Heart left ventricle (tissue), 16 donors: ENCODE measurements around the gene MS4A10. TPM values are rescaled to one million over a fixed set of nuclear protein-coding genes. Genes with fewer than 3 reads are reported as not detected.

Experiments used
- ATAC-seq, 4 donors: fragments of 200-7000 bp; cut with Tn5 transposase; one replicate each; pipeline ENCODE4 v1.9.1; 2020 to 2022; ENCODE audit warnings: moderate library complexity in 4 of 4, mild to moderate bottlenecking in 3 of 4, moderate number of reproducible peaks in 1 of 4
- DNase-seq, 5 donors: peaks; one replicate each; pipeline ENCODE4 v3.0.0-alpha.2; 2020
- H3K27ac ChIP-seq, 12 donors: fragments of 200-600 bp; sonication (generic) in 4 of 12; one replicate each; pipeline versions ENCODE4 v1.5.0 to v1.8.0; 2016 to 2022; ENCODE audit warnings: mild to moderate bottlenecking in 2 of 12
- H3K27me3 ChIP-seq, 9 donors: fragments of 200-600 bp; sonication (generic) in 2 of 9; one replicate each; pipeline versions ENCODE4 v1.5.1 to v1.8.0; 2016 to 2022; ENCODE audit warnings: mild to moderate bottlenecking in 3 of 9
- H3K36me3 ChIP-seq, 9 donors: fragments of 200-600 bp; sonication (generic) in 2 of 9; one replicate each; pipeline versions ENCODE4 v1.5.0 to v1.8.0; 2018 to 2022; ENCODE audit warnings: mild to moderate bottlenecking in 2 of 9
- H3K4me1 ChIP-seq, 12 donors: fragments of 200-600 bp; sonication (generic) in 4 of 12; one replicate each; pipeline versions ENCODE4 v1.5.0 to v1.8.0; 2016 to 2022; ENCODE audit warnings: mild to moderate bottlenecking in 3 of 12
- H3K4me3 ChIP-seq, 12 donors: fragments of 200-600 bp; sonication (generic) in 4 of 12; one replicate each; pipeline versions ENCODE4 v1.5.0 to v1.8.0; 2017 to 2022; ENCODE audit warnings: mild to moderate bottlenecking in 9 of 12, moderate library complexity in 4 of 12
- H3K9me3 ChIP-seq, 12 donors: fragments of 200-600 bp; sonication (generic) in 4 of 12; one replicate each; pipeline versions ENCODE4 v1.5.0 to v1.8.0; 2016 to 2022; ENCODE audit warnings: mild to moderate bottlenecking in 1 of 12
- POLR2A ChIP-seq, 2 donors: fragments of 450-650 bp; IDR thresholded peaks; one replicate each; pipeline ENCODE4 v1.6.1; 2017; ENCODE audit warnings: antibody characterized with exemption in 2 of 2, mild to moderate bottlenecking in 2 of 2, moderate library complexity in 2 of 2
- WGBS, 4 donors: extraction: QIAGEN DNeasy Blood & Tissue Kit in 2 of 4; methylation state at CpG; one replicate each; pipeline versions ENCODE4 v1.1.5 to v1.1.7; 2013 to 2018; 5-methylcytosine and 5-hydroxymethylcytosine counted together
- intact Hi-C, 10 donors: fragments of 100-400 bp; cut with DNase I; formaldehyde crosslinking; loops; one replicate each; pipeline versions ENCODE4 v1.11.1 to v1.14.2; 2022
- polyA plus RNA-seq, 2 donors: library from polyadenylated mRNA; stranded (reverse); fragments of 200-250 nt; gene quantifications; one replicate each; pipeline ENCODE4 v1.2.3, GENCODE V29; 2013
- total RNA-seq, 9 donors: library from RNA; depleted of rRNA in 2 of 9; stranded (reverse); fragments of >200 nt in 2 of 9; fragmentation: NEBNext Ultra II Directional in 3 of 9; extraction: Animal tissue kit (Norgen Biotek cat#: 25700) in 3 of 9; gene quantifications; one replicate each; pipeline versions ENCODE4 v1.1.0 to v1.2.4, GENCODE V29; 2016 to 2023
- TF ChIP-seq, protein P1 (sequence below), 12 donors: fragments of 200-600 bp; sonication (generic) in 4 of 12; IDR thresholded peaks; one replicate each; pipeline versions ENCODE4 v1.5.0 to v1.8.0; 2018 to 2022; ENCODE audit warnings: antibody characterized with exemption in 12 of 12, mild to moderate bottlenecking in 5 of 12
- donor health status: ischemic (EF 13 %, LVEDD 7.1; RV severe dilation, severe dysfunction).
- donor health status: healthy with polysubstance abuse.
- donor health status: DM: no; HTN: yes; CAD: no.
- donor health status: DM: no; HTN: no; CAD: no.
- donor health status: ischemic (EF 25% LVEDD 6.9; RV normal size, moderate dysfunction).
- donor health status: ischemic (EF 25% LVEDD 5.7; RV mildly dilated, moderate dysfunction).
- donor health status: healthy.
- donor health status: DM: yes; HTN: yes; CAD: no.
- donor health status: ischemic (EF 35%, LVEDD 5.7; RV mildly dilated, moderate dysfunction).
- donor health status: nonischemic (EF 11% LVEDD 7.7; RV severe dilation, severe dysfunction).
- donor health status: DM: yes; HTN: yes; CAD: no.
- donor health status: PGD.
- donor health status: ischemic (EF 29% LVEDD 5.4; RV normal size, mild dysfunction).
- donor health status: nonischemic (EF 23%, LVEDD 6.1; RV moderate dilation, normal function).

Gene MS4A10
- total and polyA plus RNA-seq, 11 donors = not detected

DNA sequence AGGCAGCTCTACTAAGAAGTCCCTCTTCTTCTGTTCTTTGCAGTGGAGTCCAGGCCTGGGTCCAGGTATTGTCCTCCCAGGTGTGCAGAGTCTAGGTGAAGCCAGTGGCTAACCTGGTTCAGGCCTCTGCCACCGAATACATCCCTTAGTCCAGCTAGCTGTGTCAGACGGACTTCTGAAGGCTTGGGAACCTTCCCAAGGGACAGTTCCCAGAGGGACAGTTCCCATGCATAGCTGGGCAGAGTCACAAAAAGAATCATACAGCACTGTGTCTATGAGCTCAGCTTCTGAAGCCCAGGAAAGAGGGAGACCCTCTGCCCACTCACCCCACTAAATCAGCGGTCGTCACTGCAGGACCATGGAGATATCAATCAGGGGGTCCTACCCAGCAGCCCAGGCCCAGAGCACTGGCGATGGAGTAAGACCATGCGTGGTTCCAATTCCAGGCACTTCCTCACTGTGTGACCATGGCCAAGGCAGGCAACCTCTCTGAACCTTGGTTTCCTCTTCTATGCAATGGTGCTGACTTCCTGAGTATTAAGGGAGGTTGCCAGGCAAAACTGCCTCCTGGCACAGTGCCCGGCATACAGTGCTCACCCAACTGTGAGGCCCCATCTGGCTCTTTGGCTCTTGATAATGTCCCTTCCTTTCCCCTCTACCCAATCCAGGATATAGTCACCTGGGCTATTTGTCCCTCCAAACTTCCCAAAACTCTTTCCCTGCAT lies 3.4 kb downstream of the MS4A10 start:
- DNase-seq (no peak), ATAC-seq (no peak)
- Histone ChIP-seq H3K36me3 (no peaks in the 10 kb centered on the region), H3K27ac (no peak overlapping the region), H3K4me3 (no peak overlapping the region), H3K9me3 (no peaks in the 10 kb centered on the region), H3K27me3 (no peaks in the 10 kb centered on the region), H3K4me1 (peaks cover 0 to 30% (median 10%) of the 10 kb centered on the region in 12 donors)
- WGBS, 4 donors = 81 to 88% (median 86%) methylated on average over 3 to 7 of the region's 7 CpGs
- intact Hi-C loops = loop anchor here in 1 of 10 donors (5.0 kb wide), 1 partner anchor 39 kb away; no protein-coding TSS in a partner anchor
- TF ChIP-seq, protein P1, sequence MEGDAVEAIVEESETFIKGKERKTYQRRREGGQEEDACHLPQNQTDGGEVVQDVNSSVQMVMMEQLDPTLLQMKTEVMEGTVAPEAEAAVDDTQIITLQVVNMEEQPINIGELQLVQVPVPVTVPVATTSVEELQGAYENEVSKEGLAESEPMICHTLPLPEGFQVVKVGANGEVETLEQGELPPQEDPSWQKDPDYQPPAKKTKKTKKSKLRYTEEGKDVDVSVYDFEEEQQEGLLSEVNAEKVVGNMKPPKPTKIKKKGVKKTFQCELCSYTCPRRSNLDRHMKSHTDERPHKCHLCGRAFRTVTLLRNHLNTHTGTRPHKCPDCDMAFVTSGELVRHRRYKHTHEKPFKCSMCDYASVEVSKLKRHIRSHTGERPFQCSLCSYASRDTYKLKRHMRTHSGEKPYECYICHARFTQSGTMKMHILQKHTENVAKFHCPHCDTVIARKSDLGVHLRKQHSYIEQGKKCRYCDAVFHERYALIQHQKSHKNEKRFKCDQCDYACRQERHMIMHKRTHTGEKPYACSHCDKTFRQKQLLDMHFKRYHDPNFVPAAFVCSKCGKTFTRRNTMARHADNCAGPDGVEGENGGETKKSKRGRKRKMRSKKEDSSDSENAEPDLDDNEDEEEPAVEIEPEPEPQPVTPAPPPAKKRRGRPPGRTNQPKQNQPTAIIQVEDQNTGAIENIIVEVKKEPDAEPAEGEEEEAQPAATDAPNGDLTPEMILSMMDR (IDR thresholded peaks at IDR 0.05) = no peak
- TF ChIP-seq POLR2A (IDR thresholded peaks at IDR 0.05) = no peak

DNA sequence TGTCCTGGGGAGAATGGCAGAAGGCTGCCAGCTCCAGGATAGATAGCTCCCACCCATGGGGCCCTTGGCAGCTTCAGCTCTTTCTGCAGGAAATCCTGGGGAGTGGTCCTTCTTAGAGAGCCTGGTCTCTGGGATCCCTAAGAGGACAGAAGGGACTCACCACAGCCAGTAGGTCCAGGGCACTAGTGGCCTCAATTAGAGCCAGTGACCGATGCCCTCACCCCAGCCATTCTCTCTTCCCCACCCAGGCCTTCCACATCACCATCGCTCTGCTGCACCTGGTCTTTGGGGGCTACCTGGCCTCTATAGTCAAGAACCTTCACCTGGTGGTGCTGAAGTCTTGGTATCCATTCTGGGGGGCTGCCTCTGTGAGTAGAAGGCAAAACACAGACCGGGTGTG lies 5.6 kb downstream of the MS4A10 start:
- no peak for TF ChIP-seq POLR2A (IDR thresholded peaks at IDR 0.05)
- DNase-seq (no peak), ATAC-seq (no peak)
- H3K27me3 ChIP-seq = no peaks in the 10 kb centered on the region
- intact Hi-C loops = no loop called here
- 92 to 96% (median 95%) methylated on average over 3 of the region's 3 CpGs for WGBS, 4 donors
- no peaks in the 10 kb centered on the region for H3K9me3 ChIP-seq
- no peak overlapping the region for H3K4me3 ChIP-seq
- no peak overlapping the region for H3K27ac ChIP-seq
- peaks cover 0 to 24% (median 9%) of the 10 kb centered on the region in 12 donors for H3K4me1 ChIP-seq
- H3K36me3 ChIP-seq = no peaks in the 10 kb centered on the region

DNA sequence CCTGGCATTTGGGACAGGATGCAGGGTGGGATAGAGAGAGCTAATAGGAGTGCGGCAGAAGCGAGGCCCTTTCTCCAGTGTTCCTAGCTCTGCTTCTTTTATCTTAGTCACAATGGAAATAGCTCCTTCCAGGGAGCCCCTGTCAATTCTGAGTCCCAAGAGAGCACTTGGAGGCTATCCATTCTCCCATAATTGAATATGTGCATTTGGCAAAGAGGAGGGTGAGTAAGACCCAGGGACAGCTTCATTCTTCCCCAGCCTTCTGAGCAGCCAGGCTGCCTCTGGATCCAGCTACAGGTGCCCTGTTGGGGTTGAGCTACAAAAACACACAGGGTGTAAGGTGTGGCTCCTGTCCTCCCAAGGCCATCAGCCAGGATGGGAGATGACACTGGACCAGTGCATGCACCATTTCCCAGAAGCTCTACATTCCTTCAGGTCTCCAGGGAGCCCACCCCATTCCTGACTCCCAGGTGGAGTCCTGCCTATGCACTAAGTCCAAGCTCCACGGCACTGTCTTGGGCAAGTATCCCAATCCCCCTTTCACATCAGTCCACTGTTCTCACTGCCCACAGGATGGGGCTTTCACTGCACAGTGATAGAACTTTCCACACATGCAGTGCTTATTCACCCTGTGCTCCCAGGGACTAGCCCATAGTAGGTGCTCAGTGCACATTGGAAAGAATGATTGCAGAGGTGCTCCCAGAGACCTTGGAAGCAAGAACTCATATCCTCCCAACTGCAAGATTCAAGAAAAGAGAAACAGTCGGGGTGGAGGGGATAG lies 6.2 kb downstream of the MS4A10 start:
- ATAC-seq (no peak), DNase-seq (no peak)
- no peaks in the 10 kb centered on the region for H3K36me3 ChIP-seq
- H3K4me1 ChIP-seq = peaks cover 0 to 21% (median 9%) of the 10 kb centered on the region in 12 donors
- WGBS, 4 donors = 83 to 87% (median 84%) methylated on average over 4 of the region's 4 CpGs
- H3K9me3 ChIP-seq = no peaks in the 10 kb centered on the region
- no peak overlapping the region for H3K27ac ChIP-seq
- H3K4me3 ChIP-seq = no peak overlapping the region
- H3K27me3 ChIP-seq = no peaks in the 10 kb centered on the region
- no peak for TF ChIP-seq POLR2A (IDR thresholded peaks at IDR 0.05)
- TF ChIP-seq, protein P1 (IDR thresholded peaks at IDR 0.05) = no peak
- intact Hi-C loops = no loop called here

- intact Hi-C loops = no loop called here
- no peak overlapping the region for H3K27ac ChIP-seq
- H3K9me3 ChIP-seq = no peaks in the 10 kb centered on the region
- H3K27me3 ChIP-seq = peaks cover 0 to 1% (median 0%) of the 10 kb centered on the region in 9 donors
- 78 to 88% (median 83%) methylated on average over 3 of the region's 3 CpGs for WGBS, 4 donors
- TF ChIP-seq, protein P1 (IDR thresholded peaks at IDR 0.05) = no peak
- TF ChIP-seq POLR2A (IDR thresholded peaks at IDR 0.05) = no peak
- H3K36me3 ChIP-seq = no peaks in the 10 kb centered on the region
- H3K4me1 ChIP-seq = peaks cover 0 to 9% (median under 1%) of the 10 kb centered on the region in 12 donors
- H3K4me3 ChIP-seq = no peak overlapping the region
- DNase-seq (no peak), ATAC-seq (no peak)
These were observed 7.4 kb downstream of the MS4A10 start for GRCh38 chr11:60792521-60792920.
